ENCODE data around the gene KIN.
A peak's percentile ranks its signal among the peaks of the same experiment; 100 is the strongest.
"Not testable (repeated sequence)": the region's sequence is repeated elsewhere in the genome, so short reads cannot be mapped to it uniquely, and the experiment has no call there.

The KIN gene

DNA sequence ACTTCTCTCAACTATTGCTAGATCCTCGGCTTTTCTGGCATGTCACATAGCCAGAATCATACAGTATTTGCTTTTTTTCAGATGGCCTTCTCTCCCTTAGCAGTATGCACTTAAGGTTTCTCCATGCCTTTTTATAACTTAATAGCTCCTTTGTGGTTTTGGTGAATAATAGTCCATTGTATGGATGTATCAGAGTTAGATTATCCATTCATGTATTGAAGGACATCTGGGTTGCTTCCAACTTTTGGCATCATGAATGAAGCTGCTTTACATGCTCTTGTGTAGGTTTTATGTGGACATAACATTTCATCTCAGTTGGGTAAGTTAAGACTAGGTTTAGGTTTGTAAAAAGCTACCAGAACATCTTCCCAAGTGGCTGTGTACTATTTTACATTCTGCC is 4.7 kb upstream of the KIN start:
- DNase-seq, result no peak

DNA sequence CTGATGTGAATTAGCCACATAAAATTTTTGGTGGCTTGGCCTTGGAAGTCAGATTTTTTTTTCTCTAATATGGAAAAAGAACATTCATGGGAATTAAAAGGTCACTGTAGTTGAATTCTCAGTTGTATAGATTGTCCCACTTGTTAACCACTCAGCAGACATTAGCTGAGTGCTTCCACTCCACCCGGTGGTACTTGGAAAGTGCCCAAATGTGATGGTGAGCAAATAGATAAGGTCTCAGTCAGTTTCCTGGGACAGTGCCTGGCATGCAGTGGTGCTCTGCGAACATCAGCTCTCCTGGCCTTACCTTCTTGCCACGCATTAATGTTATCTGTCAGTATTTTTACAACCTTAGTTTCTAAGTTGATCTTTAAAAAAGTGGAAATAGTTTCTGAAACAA is 1.6 kb upstream of the KIN start:
- no peak for DNase-seq

DNA sequence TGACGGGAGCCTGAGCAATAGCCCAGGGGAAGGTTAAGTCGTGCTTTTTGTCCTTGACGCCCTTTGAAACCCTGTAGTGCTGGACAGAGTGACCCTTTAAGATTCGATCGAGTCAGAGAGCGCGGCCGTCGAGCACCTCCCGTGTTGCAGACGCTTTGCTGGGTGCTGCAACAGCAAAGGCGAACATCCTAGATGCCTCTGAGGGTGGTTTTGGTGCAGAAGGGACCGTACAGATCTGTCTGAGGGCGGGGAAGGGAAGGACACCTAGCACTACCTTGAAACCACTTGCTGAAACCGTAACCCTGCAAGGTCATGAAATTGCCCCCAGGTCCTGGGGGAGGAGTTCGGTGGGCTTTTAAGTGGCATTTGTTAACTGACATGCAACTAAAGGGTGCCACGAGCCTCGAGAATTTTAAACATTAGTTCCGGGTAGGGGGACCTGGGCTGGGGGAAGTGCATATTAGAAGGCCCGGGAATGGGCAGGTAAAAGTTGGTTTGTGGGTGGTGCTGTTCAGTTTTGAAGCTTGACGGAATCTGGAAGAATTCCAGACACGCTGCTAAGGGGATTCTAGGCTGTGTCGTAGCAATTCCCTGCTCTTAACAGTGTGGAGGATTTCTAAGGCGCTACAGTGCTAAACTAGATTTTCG is 970 bp upstream of the KIN start:
- DNase-seq, result no peak

DNA sequence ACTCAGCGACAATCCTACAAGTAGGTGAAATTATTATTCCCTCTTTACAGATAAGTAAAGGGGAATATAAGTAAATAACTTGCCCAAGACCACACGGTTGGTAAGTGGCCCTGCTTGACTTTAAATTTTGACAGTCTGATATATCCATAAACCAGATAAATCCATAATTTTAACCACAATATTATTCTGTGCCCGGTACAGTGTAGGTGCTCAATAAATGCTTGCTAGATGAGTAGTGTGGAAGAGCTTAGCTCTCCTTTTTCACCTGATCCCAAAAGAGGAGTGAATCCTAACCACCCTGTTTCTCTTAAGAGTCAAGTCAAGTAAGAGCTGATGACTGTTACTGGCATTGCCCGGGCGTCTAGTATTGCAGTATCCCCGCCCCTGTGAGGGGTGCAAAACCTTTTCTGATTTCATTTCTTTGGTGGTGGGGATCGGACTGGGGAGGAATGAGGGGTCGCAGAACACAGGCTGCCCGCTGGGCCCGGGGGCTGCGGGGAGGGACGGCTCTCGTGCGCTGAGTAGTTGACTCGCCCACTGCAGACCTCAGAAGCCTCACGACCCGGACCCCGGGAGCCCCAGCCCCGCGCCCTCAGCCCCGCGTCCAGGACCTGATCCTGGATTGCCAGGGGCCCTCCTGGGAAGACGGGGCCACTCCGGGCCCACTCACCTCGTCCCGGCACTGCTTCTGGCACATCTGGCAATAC is 490 bp downstream of the KIN start:
- DNase-seq, result peak; percentile 18

DNA sequence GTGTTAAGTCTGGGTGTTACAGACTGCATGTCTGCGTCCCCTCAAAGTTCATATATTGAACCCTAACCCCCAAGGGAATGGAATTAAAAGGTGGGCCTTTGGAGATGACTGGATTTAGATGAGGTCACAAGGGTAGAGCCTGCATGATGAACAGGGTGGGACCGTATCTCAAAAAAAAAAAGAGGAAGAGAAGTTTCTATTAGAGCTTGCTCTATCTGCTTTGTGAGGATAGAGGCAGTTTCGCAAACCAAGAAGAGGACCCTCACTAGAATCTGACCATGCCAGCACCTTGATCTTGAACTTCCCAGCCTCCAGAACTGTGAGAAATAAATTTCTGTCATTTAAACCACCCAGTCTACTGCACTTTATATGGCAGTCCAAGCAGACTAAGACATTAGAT is 1.4 kb downstream of the KIN start:
- DNase-seq, result no peak

DNA sequence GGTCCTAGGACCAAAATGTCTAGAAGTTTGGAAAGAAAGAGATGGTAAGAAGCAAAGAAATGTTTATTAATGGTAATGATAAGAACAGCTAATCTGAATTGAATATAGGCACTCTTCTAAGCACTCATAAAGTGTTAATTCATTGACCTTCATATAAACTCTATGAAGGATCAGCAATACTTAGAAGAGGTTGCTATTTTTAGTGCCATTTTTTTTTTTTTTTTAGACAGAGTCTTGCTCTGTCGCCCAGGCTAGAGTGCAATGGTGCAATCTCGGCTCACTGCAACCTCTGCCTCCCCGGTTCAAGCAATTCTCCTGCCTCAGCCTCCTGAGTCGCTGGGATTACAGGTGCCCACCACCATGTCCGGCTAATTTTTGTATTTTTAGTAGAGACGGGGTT is 5.6 kb downstream of the KIN start:
- not testable (repeated sequence) for DNase-seq

DNA sequence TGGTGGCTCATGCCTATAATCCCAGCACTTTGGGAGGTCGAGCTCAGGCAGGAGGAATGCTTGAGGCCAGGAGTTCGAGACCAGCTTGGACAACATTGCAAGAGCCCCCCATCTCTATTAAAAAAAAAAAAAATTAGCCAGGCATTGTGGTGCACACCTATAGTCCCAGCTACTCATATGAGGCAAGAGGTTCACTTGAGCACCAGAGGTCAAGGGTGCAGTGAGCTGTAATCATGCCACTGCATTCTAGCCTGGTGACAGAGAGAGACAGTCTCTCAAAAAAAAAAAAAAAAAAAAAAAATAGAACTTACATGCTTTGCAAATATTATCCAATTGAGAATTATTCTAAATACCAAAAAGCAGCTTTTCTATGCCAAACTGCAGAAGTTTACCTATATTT is 11.0 kb downstream of the KIN start:
- no peak for DNase-seq

DNA sequence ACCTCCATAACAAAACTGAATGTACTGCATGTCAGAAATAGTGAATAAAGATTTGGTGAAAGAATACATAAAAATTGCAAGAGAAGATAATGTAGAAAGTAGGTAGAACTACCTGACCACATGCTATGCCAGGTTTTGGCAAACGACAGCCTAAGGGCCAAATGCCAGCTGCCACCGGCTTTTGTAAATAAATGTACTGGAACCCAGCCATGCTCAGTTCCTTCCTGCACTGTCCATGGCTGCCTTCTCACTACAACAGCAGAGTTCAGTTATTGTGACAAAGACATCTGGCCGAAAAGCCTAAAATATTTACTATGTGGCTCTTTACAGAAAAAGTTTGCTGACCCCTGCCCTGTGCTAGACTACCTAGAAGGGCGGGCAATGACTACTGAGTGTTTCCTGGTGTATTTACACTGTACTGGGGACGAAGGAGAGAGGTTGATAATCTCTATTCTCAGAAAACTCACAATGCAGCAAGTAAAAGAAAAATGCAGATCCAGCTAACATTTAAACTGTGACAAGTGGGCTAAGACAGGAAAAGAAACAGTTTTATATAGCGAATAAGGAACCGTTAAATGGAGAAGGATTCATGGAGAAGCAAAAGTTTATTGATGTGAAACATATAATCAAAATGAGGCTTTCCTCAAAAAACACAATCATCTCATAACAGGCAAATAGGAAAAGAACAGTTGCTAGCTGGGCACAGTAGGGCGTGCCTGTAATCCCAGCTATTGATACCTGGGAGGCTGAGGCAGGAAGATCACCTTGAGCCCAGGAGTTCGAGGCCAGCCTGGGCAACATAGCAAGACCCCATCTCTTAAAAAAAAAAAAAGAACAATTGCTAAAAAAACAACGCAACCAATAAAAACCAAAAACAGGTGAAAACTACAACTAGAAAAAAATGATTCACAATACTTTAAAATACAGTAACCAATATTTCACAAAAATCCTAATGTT is 13.7 kb downstream of the KIN start:
- DNase-seq, result no peak

DNA sequence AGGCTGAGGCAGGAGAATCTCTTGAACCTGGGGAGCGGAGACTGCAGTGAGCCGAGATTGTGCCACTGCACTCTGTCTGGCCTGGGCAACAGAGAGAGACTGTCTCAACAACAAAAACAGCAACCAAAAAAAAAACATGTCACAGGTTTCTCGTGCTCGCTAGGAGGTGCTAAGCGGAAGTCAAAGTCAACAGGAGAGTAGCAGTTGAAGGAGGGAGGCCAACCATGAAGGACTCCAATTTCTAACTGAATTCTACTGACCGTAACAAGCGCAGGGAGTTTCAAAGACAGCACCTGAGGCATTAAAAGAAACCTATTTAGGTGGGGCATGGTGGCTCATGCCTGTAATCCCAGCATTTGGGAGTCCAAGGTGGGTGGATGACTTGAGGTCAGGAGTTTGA is 19.4 kb downstream of the KIN start:
- no peak for DNase-seq

DNA sequence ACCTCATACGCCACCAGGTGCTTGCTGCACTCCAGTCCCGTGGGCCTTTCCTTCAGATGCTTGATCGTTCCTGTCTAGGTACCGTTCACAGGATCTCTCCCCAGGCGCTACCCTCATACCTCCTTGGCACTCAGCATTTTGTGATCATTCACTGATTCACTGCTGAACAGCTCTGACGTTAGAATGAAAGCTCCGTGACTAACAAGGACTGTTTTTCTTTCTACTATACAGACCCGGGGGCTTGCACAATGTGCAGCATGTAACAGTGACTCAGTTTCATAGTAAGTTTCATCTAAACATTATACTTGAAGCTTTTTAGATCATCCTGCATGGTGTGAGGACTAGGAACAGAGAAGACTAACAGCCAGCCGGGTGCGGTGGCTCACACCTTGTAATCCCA is 20.6 kb downstream of the KIN start:
- no peak for DNase-seq

DNA sequence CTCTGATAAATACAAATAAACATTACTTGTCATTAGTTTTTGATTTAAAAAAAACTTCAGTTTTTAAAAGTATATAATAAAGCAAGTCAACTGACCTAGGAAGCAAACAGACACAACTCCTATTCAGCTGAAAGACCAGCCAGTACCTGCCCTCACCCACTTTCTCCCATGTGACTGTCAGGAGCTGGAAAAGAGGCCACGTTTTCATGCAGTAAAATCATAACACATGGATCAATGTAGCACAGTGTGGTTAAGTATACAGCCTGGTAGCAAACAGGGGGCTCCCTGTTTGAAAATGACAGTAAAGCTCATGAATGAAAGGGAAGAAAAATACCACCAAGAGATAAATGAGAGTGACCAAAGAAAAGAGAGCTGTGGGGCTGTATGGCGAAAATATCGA is 21.6 kb downstream of the KIN start:
- no peak for DNase-seq

DNA sequence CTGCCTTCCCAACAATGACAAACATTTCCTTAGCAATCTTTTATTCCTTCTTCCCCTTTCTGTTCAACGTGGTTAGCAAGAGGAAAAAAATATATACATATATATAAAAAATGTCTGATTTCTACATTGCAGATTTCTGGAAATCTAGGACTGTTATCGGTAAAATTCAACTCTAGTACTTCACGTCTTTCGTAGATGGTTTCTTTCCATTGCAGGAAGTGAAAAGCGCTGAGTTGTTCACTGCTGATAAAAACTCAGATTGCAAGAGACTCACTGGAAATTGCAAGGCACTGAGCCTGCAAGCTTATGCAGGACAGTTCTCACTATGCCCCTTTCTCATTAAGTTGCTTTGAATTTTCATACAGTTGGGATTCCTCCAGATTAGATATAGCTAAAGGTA is 23.9 kb downstream of the KIN start:
- DNase-seq, result no peak

DNA sequence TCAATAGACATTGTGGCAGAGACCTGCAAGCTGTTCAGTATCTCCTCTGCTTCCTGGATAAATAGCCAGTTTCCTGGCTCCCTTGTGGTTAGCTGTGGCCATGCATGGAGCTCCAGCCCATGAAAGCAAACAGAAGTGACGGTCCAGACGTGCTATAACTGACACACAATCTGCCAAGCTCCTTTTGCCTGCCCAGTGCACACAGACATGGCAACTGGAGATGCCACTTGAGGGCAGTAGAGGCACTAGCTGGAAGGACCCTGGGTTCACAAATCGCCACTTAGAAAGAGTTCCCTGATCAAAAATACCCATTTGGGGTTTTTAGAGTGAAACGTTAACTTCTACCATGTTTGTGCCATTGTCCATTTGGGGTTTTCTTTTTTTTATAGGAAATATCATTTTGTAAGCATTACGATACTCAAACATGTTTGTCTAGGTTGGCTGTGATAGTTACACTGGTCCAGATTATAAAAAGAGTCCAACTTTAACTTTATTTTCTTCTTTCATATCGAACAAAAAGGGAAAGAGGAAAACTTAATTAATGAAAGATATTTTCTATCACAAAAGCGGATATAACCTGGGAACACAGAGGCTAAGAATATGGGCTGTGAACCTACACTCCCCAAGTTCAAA is 31.3 kb downstream of the KIN start:
- DNase-seq, result peak; percentile 18

DNA sequence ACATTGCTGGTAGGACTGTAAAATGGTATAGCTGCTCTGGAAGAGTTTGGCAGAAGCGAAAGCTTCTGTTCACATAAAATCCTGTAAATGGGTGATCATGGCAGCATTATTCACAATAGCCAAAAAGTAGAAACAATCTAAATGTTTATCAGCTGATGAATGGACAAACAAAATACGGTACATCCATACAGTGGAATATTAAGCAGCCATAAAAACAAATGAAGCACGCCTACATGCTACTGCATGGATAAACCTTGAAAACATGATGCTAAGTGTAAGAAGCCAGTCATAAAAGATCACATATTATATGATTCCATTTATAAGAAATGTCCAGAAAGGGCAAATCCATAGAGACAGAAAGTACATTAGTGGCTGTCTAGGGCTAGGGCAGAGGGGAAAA is 32.7 kb downstream of the KIN start:
- no peak for DNase-seq

DNA sequence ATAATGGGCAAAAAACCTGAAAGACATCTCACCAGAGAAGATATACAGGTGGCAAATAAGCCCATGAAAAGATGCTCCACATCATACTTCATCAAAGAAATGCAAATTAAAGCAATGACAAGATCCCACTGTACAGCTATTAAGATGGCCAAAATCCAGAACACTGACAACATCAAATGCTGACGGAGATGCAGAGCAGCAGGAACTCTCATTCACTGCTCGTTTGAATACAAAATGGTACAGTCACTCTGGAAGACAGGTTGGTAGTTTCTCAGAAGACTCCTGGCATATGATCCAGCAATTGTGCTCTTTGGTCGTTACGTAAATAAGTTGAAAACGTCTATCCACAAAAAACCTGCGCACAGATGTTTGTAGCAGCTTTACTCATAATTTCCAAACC is 35.5 kb downstream of the KIN start:
- no peak for DNase-seq

DNA sequence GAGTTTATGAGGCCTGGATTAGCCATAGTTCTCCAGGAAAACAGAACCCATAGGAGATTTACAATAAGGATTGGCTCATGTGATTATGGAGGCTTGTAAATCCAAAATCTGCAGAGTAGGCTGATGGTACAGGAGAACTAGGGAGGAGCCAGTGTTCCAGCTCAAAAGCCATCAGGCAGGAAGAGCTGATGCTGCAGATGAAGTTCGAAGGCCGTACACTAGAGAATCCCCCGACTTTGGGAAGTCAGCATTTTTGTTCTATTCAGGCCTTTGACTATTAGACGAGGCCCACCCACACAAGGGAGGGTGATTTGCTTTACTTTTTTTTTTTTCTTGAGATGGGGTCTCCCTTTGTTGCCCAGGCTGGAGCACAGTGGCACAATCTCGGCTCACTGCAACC is 37.6 kb downstream of the KIN start:
- no peak for DNase-seq

DNA sequence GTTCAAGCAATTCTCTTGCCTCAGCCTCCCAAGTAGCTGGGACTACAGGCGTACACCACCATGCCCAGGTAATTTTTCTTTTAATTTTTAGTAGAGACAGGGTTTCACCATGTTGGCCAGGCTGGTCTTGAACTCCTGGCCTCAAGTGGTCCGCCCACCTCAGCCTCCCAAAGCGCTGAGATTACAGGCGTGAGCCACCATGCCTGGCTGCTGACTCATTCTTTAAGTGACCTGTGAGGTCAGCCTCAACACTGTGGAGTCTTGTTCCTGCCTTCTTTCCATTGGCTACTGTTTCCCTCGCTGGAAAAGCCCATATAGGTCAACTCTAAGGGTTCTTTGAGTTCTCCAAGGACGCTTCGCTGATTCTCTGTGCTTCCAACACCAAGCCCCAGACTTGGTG is 39.2 kb downstream of the KIN start:
- not testable (repeated sequence) for DNase-seq

DNA sequence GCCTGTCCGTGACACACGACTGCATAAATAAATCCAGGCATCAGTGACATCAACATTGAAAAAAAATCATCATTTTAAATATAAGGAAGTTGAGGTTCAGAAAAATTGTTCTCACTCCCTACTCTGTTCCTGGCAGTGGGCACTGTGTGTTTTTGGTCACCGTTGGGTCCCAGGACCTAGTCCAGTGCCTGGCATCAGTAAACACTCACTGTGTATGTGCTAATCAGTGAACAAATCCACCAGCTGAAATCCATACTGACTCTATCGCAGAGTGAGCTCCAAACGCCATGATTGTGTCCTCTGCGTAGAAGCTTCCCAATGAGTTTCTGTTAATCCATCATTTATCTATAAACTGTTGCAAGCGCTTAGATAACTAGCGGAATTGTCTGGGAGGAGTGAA is 43.5 kb downstream of the KIN start:
- no peak for DNase-seq

DNA sequence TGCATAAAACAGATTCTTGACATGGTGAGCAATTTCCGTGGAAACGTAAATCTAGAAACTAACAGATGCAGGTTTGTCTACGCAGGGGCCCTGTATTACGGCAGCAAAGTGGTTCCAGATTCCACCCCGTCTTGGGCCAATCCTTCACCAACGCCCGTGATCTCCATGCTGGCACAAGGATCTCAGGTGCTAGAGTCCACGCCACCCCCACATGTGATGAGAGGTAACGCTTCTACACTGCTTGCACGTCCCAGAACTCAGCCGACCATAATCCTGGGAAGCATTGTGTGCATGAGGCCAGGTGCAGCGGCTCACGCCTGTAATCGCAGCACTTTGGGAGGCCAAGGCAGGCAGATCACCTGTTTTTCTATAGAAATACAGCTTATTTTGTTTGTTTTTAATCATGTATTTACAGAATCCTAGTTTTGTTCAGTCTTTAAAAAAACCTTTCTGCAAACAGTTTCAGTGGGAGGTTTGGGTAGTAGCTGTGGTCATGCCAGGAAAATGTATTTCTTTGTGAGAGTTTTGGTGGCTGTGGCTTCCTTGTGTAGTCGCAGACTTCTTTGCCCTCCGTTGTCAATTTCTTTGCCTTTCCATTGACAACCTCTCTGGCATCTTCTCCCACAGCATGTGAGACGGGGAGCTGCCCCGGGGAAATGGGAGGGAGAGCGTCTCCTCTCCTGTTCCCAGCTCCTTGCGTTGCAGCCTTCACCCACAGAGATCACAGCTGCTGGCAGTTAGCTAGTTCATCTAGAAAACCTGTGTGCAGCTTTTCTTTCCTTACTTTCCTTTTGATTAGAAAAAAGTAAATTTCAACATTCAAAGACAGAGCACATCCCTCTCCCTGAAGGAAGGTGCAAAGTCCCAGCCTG is 49.0 kb downstream of the KIN start:
- DNase-seq, result no peak

DNA sequence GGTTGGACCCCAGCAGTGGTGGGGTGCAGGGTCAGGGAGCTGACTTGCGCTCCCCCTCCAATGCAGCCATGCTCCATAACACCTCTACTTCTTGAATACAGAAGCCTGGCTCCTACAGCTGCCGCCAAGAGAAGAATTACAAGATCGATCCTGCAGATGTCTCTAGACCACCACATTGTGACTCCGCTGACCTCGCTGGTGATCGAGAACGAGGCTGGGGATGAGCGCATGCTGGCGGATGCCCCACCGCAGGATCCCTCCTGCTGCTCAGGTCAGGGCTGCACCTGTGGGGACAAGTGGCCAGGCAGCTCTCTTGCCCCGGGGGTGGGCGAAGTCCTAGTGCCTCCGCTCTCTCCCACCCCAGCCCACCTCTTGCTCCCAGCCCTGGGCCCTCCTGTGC is 53.0 kb downstream of the KIN start:
- DNase-seq, result no peak

DNA sequence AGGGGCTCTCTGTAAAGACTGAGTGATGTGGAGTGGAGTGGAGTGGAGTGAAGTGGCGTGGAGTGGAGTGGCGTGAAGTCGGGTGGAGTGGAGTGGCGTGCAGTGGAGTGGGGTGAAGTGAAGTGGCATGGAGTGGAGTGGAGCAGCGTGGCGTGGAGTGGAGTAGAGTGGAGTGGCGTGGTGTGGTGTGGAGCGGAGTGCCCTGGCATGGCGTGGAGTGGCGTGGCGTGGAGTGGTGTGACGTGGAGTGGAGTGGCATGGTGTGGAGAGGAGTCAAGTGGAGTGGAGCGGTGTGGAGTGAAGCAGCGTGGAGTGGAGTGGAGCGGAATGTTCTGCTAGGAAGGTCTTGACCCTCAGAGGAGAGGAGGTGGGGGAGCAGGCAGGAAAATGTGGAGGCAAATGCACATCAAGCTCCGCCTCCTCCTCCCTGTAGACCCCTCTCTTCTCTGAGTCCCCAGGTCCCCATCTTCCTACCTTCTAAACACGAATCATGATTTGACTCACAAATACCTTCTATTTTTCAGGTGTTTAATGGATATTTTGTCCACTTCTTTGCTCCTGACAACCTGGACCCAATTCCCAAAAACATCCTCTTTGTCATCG is 64.8 kb downstream of the KIN start:
- no peak for DNase-seq

DNA sequence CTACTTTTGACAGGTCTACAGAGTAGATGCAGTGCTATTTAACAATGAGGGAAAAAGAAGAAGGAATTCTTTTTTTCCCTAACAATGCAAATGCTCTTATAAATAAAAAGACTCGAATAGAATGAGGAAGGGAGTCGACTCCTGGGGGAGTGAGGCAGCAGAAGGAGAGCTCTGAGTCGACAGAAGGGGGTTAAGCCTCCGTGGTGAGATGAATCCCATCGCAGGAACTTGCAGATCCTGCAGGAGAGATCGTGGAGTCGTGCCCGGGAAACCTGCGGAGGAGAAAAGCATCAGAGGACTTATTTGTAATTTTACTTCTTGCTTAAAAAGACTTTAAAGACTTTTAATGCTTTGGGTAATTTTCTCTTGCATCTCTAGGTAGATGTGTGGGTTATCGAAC is 67.3 kb downstream of the KIN start:
- DNase-seq, result no peak

Data from stimulated activated CD4-positive, alpha-beta T cell treated with anti-CD3 and anti-CD28 coated beads, Interleukin-15, amount 100 ng/mL, for 24 hours (primary cell).